Measurements from ENCODE around the gene PTPRB.

PTPRB gene

DNA sequence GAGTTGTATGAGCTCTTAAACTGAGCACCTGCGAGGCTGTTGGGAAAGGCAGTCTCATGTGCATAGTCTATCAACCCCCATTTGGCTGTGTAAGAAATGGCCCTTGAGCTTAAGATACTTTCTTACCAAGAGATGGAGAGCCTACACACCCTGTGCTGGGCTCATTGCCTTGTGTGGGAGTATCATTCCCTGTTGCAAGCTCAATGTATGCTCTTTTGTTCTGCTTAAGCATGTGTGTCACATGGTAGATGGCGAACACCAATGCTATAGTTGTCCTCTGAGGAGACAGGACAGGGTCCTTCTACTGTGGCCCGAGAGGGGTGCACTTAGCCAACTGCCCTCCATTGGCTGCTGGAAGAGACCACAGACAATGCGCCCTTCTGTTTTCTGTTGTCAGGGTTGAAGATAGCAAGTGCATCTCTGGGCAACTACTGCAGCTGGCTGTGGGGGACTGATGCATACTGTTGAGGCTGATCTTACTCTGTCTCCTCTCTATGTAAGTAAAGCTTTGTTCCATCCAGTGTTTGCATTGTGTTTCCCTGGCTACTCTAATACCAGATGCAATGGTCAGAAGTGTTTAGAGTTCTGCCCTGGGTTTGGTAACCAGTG, 79.5 kb downstream of the PTPRB start:
- H3K4me3 ChIP-seq (ENCODE audit: low read length): no peak overlapping the region
- TF ChIP-seq, protein P1, sequence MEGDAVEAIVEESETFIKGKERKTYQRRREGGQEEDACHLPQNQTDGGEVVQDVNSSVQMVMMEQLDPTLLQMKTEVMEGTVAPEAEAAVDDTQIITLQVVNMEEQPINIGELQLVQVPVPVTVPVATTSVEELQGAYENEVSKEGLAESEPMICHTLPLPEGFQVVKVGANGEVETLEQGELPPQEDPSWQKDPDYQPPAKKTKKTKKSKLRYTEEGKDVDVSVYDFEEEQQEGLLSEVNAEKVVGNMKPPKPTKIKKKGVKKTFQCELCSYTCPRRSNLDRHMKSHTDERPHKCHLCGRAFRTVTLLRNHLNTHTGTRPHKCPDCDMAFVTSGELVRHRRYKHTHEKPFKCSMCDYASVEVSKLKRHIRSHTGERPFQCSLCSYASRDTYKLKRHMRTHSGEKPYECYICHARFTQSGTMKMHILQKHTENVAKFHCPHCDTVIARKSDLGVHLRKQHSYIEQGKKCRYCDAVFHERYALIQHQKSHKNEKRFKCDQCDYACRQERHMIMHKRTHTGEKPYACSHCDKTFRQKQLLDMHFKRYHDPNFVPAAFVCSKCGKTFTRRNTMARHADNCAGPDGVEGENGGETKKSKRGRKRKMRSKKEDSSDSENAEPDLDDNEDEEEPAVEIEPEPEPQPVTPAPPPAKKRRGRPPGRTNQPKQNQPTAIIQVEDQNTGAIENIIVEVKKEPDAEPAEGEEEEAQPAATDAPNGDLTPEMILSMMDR (IDR thresholded peaks at IDR 0.05; ENCODE audit: insufficient read depth, low read depth, low read length, missing control alignments): no peak
- no peak for DNase-seq (ENCODE audit: low read depth)

DNA sequence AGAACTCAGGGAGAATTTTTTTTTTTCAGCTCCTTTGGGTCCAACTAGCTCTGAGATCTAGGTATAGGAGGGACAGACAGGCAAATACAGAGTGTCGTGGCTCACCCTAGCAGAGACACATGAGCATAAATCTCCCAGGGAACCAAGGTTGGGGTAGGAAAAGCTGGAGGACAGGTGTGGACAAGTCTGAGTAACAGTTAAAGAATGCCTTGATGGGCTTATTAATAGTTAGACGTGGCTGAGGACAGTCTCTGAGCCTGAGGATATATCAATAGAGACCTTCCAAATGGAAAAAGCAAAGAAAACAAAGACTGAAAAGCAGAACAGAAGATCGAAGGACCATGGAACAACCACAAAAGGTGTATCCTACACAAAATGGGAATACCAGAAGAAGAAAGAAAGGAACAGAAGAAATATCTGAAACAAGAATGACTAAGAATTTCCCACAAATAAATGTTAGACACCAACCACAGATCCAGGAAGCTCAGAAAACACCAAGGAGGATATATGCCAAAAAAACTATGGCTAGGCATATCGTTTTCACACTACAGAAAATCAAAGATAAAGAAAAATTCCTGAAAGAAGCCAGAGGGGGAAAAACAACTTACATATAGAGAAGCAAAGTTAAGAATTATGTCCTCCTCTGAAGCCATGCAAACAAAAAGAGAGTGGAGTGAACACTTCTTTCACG, 80.9 kb downstream of the PTPRB start:
- TF ChIP-seq, protein P1 (IDR thresholded peaks at IDR 0.05; ENCODE audit: insufficient read depth, low read depth, low read length, missing control alignments): no peak
- H3K4me3 ChIP-seq (ENCODE audit: low read length): no peak overlapping the region
- peak; percentile 75 for DNase-seq (ENCODE audit: low read depth)

DNA sequence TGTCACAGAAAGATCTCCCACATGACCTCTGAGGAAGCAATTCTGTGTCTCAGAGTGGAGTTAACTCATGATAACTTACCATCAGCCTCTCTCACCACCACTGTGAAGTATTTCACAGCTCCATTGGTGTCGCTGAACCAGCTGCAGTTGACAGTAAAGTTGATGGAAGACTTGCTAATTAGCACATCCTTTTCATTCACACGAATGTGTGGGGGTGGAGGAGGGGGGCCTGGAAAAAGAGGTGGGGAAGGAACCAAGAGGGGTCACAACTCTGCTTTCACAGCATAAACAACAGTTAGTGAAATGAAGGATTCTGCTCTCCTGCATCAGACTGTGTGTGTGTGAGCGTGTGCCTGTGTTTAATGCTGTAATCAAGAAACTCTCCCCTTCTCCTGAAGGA, 82.1 kb downstream of the PTPRB start:
- no peak for DNase-seq (ENCODE audit: low read depth)
- TF ChIP-seq, protein P1 (IDR thresholded peaks at IDR 0.05; ENCODE audit: insufficient read depth, low read depth, low read length, missing control alignments): no peak
- H3K4me3 ChIP-seq (ENCODE audit: low read length): no peak overlapping the region

DNA sequence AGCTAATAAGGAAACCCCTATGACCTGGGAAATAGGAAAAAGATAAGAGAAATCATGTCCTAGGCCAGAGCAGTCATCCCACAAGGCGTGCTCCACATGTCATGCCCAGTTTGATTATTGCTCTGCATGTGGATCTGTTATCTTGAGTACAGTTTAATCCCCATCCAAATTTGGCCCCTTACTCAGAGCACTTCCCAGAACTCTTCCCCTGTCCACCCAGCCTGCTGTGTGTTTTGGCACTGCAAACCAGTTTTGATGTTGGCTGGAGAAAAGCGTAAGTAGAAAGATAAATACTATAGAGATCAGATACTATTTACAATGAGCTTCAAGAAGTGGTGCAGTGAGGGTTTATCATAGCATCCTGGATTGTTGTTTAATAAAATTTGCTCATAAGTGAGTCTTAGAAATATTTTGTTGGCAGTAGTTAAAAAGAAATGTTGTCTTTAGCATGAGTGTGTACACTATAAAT, 83.8 kb downstream of the PTPRB start:
- TF ChIP-seq, protein P1 (IDR thresholded peaks at IDR 0.05; ENCODE audit: insufficient read depth, low read depth, low read length, missing control alignments): no peak
- no peak overlapping the region for H3K4me3 ChIP-seq (ENCODE audit: low read length)
- no peak for DNase-seq (ENCODE audit: low read depth)

DNA sequence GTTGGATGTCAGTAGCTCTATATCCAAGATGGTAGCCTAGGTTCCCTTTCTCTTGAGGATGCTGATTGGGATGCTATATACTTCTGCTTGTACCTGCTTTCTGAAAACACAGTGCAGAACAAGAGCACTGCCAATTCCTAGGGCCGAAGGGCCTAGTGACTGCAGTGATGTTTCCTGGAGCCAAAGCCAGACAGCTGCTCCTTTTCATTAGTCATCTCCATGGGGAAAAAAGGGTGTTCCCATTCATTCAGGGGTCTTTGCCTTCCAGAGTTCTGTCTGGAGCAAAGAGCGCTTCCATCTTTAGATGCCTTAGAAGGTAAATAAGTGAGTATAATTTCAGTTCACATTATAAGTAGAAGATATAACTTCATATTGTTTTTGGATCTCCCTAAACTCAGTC, 85.5 kb downstream of the PTPRB start:
- DNase-seq (ENCODE audit: low read depth): no peak
- TF ChIP-seq, protein P1 (IDR thresholded peaks at IDR 0.05; ENCODE audit: insufficient read depth, low read depth, low read length, missing control alignments): no peak
- H3K4me3 ChIP-seq (ENCODE audit: low read length): no peak overlapping the region

DNA sequence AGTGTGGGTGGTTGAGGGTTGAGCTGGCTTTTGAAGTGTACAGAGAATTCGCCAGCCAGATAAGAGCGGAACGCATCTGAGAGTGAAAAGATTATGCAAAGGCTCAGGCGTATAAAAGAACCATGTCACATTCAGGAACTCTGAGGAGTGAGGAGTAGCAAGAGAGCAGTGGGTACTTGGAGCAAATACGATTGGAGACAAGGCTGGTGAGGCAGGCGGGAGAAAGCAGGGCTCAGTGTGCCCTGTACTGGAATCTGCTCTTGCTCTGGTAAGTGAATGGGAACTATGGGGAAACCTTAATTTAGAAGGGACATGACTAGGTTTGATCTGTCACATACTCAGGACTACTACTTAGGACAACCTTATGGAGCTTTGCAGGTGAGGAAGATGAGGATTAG, 87.0 kb downstream of the PTPRB start:
- no peak overlapping the region for H3K4me3 ChIP-seq (ENCODE audit: low read length)
- no peak for DNase-seq (ENCODE audit: low read depth)
- TF ChIP-seq, protein P1 (IDR thresholded peaks at IDR 0.05; ENCODE audit: insufficient read depth, low read depth, low read length, missing control alignments): no peak
